Effector CD8-positive, alpha-beta T cell (primary cell): ENCODE results near the gene EIF3K.

Source experiments
- DNase-seq: peaks from one replicate; lab custom pipeline; 2025; lab: John Stamatoyannopoulos, UW

EIF3K gene

DNA sequence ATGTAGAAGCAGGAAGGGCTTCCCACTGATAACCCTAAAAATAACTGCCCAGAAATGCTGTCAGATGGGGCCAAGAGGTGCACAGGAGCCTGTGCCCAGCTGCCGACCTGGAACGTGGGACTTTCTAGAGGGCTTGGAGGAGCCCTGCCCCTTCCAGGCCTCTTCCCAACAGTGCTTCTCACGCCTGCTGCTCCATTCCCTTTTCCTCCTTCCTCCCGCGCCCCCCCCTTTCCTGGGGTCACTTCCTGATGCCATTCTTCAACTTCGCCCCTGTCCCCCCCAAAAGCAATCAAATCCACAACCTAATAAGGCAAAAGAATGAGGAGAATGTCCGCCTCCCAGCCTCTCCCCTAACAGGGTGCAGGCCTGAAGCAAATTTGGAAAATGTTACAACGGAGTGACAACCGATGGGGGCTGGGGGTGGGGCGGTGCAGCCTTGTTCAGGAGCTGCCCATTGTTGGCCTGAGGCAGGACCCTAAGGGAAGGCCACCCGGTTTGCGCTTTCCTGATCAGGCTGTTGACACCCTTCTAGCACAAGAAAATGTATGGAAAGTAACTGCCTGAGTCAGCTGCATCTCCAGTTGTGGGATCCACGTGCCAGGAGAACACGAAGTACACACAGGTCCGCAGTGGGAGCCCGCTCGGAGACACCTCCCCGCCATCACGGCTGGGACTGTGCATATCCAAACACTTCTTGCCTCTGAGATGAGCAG is 47.1 kb downstream of the EIF3K start:
- DNase-seq = no peak

GRCh38 chr19:38666663-38667511 is 47.9 kb downstream of the EIF3K start:
- no peak for DNase-seq

DNA sequence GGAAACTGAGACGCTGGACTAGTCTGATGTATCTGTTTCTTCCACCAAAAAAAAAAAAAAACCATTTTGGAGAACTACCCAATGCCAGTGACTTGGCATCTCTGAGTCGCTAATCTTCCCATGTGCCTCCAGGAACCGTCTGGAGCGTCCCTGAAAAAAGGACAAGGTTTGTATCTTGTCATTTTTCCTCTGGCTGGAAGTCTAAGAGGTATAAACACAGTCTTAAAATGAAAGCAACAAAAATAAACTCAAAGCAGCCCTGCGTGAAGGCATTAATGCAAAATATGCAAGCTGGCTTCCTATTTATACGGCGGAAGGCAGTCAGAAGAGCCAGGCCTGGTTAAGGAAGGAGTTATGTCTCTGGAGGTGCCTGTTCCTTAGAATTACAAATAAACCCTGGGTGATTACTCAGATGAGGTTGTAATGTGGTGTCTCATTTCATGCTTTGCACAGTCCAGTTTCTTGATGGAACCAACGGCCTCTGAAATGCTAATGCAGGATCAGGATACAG is 48.7 kb downstream of the EIF3K start:
- no peak for DNase-seq

DNA sequence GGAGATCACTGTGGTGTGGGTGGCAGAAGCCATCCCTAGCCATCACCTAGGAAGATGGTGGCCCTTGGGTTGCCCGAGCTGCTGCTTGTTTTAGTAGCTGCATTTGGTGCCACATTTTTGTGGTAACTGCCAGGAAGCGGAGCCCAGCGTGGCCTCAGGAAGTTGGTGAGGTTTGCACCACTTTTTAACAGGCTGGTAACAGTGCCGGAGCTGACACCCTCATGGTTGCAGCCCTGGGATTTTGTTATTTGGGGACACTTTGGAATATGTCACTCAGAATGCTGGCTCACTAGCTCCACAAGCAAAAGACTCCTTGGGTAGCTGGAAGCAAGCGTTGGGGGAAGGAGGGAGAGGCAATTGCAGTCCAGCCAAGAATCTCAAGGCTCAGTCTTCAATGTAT is 50.6 kb downstream of the EIF3K start:
- no peak for DNase-seq

DNA sequence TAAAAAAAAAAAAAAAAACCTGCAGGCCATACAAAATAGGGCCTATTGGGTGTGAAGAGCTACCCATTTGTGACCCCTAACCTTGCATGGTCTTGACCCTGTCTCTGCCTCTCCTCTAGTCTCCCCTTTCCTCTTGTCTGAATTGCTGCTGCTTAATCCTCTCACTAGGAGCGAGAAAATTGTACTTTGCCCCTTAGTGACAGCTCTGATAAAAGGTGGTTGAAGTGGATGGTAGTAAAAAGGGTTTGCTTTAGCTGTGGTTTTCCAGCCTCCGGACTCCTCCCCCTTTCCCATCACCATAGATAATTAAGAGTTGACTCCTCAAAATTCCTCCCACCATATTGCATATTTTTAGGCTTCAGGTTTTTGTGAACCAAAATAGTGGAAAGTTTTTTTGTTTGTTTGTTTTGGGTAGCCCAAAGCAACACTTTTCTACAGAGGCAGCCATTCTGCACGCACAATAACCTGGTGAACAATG is 52.0 kb downstream of the EIF3K start:
- DNase-seq = no peak

DNA sequence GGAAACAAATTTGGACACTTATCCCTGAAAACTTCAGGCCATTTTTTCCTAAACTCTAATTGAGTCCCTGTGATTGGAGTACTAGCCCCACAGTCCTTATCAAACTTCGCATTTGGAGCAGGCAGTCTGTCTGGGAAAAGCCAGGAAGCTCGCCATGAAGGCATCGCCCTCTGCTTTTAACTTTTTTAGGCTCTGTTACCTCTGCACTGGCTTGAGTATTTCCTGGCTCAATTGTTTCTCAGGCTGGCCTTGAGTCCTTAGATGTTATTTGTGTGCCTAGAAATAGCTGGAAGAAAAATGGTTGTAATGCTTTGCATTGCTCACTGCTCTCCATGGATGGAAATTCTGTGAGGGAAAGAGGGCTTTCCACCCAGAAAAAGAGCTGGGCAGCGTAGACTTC is 52.7 kb downstream of the EIF3K start:
- no peak for DNase-seq

DNA sequence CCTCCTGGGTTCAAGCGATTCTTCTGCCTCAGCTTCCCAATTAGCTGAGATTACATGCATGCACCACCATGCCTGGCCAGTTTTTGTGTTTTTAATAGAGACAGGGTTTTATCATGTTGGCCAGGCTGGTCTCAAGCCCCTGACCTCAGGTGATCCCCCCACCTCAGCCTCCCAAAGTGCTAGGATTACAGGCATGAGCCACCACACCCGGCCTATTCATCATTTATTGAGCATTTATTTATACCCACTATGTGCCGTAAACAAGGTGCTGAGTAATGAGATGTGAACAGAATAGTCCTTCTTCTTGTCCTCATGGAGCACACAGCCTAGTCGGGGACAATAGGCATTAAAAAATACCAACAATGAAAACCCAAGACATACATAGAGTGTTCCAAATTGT is 54.0 kb downstream of the EIF3K start:
- DNase-seq = no peak

DNA sequence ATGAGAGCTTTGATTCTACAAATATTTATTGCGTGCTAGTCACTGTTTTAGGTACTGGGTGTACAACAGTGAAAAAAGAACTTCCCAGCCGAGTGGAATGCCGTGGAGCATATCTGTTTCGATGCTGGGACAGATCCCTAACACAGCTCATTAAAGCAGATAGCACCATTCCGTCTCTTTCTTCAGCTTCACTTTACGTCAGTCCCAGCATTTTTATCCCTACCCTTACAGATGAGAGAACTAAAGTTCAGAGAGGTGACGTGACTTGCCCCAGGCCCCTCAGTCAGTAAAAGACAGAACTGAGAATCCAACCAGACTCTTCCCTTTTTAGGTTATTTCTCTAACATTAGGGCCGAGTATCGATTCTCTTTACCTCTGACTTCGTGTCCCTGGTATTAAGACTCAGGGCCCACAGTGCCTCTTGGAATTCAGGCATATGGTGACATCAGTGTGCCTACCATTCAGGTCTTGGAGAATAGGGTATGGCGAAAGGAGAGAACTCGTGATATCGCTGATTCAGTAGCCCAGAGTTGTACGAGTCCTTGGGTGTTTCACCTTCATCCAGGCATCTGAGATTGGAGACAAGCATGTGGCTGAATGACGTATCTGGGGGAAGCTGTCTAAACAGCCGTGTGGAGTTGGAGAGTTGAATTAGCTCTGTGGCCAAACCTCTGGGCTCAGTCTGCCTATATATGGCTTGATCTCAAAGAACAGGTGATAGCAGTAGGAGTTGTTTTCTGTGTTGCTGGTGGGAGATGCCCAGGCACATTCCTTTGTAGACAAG is 55.6 kb downstream of the EIF3K start:
- no peak for DNase-seq

DNA sequence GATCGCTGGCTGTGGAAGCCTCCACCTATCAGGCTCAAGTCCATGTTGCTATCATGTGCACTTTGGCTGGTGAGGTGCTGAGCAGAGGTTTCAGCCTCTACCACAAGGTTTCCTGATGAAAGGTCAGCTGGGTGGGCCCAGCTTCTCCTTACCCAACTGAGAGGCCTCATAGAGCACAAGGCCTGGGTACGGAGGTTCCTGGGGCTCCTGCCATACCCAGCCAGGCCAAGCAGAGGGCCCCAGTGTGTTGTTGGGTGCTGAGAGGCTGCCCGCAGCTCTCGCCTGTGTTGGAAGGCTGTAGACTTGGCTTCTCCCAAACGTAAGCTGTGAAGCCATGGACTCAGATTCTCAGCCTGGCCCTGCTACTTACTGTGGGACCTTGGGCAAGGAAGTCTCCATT is 56.6 kb downstream of the EIF3K start:
- no peak for DNase-seq

GRCh38 chr19:38676023-38676877 is 57.3 kb downstream of the EIF3K start:
- DNase-seq = no peak

DNA sequence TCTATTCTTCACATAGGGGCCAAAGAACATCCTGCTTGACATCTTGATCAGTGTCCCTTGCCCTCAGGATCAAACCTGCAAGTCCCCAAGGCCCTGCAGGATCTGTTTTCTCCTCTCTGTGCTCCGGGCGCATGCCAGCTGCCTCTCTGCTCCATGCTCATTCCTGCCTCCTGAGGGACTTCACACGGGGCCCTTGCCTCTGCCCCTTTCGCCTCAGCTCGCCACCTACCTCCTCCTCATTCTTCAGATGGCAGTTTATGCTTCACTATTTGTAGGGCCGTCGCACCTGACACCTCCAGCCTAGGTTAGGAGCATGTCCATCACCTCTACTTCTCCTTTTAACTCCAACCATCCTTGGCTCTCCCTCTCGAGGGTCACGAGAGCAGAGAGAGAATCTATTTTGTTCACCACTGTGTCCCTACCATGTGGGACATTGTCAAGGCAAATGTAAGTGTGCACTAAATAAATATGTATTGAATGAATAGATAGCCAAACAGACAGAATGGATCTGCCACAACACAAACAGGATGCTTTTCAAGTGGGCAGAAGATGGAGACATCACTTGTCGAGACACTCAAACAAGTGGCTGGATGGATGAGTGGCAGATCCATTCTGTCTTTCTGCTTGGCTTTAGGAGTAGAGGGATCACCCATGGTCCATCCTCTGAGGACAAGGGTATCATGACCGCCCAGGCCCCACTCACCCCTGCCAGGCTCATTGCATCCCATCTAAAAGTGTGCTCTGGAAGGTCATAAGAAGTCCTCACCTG is 58.1 kb downstream of the EIF3K start:
- DNase-seq = no peak

DNA sequence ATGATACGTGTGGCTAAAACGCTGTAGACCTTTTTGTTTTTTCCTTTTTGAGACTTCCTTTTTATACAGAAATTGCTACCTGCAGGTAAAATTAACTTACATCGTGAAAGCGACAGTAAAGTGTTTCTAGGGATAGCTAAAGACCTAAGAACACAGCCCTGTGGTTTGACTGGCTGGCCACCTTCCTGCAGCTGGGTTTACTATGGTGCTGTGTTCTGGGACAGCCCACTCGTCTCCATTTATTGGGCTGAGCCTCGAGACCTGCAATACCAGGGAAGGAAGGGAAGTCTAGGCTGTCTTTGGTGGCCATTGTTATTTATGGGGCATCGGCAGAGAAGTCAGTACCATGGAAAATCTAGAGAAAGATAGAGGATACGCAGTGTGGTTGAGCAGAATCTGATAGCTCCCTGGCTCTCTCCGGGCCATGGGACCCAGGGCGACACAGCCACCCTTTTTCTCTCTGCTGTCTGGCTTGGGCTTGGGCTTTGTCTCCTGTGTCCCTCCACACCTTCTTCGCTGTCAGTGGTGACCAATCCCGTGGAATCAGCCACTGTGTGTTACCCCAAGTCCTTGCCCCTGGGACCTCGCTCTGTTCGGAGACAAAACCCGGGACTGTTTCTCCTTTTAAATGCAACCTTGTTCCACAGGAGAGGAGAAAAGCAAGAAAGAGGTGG is 59.4 kb downstream of the EIF3K start:
- no peak for DNase-seq

DNA sequence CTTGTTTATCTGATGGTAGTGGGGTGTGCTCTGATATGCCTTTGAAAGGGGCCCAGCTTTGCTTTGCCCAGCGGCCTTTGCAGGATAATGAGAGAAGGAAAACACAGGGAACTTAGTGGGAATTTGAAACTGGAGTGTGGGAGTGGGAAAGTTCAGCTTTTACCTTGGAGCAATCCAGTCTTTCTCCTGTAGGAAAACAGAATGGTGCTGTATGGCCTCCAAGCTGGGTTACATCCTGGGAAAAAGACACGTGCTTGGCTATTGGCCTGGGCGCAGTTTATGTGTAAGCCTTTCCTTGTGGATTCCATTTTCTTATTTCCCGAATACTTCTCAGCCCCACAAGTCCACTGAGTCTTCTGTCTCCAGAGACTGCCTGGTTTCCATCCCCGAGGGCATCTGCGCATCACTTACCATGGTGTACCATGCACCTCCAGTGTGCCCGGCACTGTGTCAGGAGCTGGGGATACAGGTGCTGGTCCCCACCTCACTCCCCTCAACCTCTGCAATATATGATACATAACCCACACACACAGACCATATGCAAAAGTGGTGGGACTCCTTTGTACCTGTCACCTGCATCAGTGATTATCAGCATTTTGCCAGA is 60.0 kb downstream of the EIF3K start:
- DNase-seq = no peak

DNA sequence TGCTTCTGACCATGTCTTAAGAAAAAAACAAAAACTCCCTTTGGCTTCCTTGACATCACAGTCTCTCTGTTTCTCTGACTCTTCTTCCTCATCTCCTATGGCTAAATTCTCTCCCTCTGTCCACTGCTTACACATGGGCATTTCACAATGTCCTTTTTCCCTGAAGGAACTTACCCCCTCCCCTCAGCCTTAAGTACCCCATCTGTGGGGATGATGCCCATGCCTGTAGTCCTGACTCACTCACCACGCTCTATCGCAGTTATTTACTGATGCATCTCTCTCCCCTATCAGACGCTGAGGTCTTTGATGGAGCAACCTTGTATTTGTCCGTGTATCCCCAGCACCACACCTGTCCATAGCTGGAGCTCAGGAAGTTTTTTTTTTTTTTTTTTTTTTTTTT is 60.9 kb downstream of the EIF3K start:
- no peak for DNase-seq

DNA sequence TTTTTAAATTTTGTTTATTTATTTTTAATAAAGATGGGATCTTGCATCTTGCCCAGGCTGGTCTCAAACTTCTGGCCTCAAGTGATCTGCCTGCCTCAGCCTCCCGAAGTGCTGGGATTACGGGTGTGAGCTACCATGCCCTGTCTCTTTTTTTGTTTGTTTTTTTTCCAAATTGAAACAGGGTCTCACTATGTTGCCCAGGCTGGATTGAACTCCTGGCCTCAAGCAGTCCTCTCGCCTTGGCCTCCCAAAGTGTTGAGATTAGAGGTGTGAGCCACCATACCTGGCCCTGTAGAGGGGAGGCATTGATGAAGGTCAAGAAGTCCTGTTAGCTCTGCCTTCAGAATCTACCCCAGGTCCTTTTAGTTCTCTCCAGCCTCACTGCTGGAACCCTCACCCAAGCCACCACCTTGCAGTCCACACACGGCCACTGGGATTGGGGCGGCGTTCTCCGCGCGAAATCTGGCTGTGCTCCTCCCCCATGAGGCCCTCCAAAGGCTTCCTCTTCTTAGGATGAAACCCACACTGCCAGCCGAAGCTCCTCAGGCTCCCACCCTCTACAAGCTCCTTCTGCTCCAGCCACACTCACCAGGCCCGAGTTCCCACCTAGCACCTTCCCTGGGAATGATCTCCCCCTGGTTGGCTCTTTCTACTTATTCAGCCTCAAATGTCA is 63.3 kb downstream of the EIF3K start:
- DNase-seq = no peak

GRCh38 chr19:38682872-38683392 is 63.9 kb downstream of the EIF3K start:
- DNase-seq = no peak

DNA sequence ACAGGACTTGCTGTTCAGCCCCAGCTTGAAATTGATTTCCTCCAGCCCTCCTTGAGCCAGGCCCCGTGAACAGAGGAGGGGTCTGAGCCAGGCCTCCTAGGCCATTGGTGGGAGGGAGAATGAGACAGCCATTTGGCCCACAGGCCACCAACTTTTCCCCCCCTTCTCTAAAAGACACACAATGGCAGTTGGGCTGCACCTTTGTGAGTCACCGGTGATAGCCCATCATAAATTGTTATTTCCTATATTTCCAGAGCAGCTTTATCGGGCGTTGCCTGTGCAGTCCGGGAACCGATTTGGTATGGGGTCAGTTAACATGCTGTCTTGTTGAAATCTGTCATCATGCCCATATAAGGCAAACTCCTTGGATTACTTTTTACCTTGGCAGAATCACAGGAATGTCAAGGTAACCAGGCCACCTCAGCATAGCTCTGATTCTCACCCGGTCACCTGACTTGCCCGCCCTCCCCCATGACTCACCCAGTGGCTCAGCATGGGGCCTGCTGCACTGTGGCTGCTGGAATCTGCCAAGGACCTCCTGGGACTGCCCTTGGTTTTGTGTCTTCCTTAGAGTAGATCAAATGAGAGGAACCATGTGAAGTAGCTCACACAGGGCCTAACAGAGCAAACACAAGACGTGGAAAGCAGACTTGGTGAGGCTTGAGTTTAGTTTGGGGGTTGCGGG is 64.5 kb downstream of the EIF3K start:
- no peak for DNase-seq
